Subcutaneous preadipocyte (primary cell): ENCODE data around the gene BANP. TPM values are rescaled to one million over a fixed set of nuclear protein-coding genes. Genes with fewer than 3 reads are reported as not detected.

Experiments
- small RNA-seq: library from RNA; depleted of rRNA; stranded (forward); fragments of <200 nt; gene quantifications from one replicate; pipeline ENCODE3, GENCODE V24; 2012
- total RNA-seq: library from RNA; depleted of rRNA; stranded (reverse); fragments of >200 nt; gene quantifications from 2 replicates; pipeline ENCODE4 v1.2.3, GENCODE V29; 2012

BANP gene
- total RNA-seq, result 20.9 and 22.7 TPM in 2 replicates

GRCh38 chr16:87950765-87951551 lies at the start of gene BANP:
BANP (plus strand) TSS chr16:87951434; CDS start chr16:87975116, 23,682 bp downstream.

GRCh38 chr16:87936375-87937230 lies 14.6 kb upstream of the BANP start, which contains the start of gene CA5A:
CA5A (minus strand) TSS chr16:87936529; CDS start chr16:87936450, 79 bp downstream.

Small RNAs within 50 kb of the gene (small RNA-seq; reads per million reads assigned to genes)
- gene AC127455.1, result not detected

Other genes with a start within 250 kb of the BANP start
- gene KLHDC4, start 185.4 kb upstream of the BANP start, total RNA-seq, result 16.2 and 26.8 TPM in 2 replicates
- 9.6 and 25.0 TPM in 2 replicates for gene SLC7A5, start 81.9 kb upstream of the BANP start, total RNA-seq
- not detected in 2 replicates for gene CA5A, start 14.9 kb upstream of the BANP start, total RNA-seq